ENCODE data around the gene WNK3. TPM values are rescaled to one million over a fixed set of nuclear protein-coding genes. Genes with fewer than 3 reads are reported as not detected.

Gene WNK3
- total RNA-seq = 0.32 and 0.94 TPM in 2 replicates

DNA sequence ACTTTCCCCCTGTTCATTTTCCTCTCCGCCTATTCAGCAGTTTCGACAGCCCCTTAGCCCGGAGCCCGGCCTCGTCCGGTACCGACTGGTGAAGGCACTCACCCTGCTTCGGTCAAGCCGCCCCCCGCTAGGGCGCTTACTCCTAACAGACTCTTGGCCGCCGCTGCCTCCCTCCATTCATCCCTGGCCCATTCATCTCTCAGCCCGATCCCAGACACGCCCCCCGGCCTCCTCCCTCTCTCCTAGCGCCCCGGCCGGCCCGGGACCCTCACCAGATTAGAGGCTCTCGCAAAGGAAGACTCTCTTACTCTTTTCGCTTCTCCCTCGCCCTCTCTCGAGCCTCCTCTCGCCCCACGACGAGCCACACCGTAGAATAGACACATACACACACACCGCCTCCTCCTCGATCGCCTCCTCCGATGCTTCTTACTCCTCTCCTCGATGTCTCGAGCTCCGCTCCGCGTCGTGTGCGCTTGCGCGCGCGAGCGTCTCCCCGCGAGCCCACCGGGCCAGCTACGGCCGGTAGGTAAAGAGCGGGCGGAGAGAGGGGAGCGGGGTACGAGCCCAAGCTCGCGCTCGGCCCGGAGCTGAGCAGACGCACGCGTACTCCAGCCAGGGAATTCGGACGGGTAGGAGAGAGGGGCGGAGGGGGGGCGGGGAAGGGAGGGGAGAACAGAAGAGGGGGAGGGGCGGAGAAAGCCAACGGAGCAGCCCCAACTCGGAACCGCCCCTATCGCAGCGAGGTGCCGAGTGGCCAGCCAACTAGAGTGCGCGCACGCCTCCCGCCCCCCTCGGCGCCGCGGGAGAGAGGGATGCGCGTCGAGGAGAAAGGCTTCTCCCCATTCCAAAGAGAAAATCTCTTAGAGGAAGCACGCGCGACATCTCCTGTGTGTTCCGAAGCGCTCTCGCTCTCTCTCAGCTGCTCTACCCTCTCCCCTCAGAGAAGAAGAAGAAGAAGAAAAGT lies at the start of gene WNK3:
TSS of gene WNK3 (minus strand) at position 633 of the 964 bp plus-strand sequence.

DNA sequence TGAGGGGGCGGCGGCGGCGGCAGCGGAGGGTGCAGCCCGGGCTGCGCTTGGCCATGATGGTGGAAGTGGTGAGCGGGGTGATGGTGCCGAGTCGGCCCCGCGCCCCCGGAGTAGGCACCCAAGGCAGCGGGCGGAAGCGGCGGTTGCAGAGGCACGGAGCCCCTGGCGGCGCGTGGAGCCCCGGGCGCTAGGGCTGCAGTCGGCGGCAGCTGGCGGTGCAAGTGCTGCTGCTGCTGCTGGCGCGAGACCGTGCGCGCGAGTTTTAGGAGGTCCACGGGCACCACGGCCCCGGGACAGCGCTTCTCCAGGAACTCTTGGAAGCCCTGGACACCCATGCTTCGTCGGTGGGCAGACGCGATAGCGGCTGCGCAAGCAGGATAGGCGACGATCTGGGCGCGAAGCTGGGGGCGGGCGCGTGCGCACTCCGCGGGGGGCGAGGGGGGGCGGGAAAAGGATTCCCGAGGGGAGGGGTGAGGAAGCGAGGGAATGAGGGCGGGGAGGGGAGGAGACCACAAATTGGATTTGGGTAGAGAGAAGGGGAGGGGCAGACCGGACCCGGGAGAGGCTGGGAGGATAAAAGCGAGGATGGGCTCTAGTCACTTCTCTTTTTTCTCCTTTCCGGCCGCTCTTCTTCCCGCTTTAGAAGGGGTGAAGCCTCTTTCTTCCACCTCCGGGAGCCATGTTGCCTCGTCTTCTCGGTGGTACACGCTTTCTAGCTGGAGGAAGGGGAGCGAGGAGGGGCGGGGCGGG lies 174.8 kb downstream of the WNK3 start, which contains the start of gene FAM120C:
TSS of gene FAM120C (minus strand) at position 391 of the 750 bp plus-strand sequence. CDS start at position 335, 56 bp downstream.

Other genes with a start within 250 kb of the WNK3 start
- 1.3 and 5.0 TPM in 2 replicates for gene FAM120C, start 174.8 kb downstream of the WNK3 start, total RNA-seq
- 9.7 and 21.0 TPM in 2 replicates for gene TSR2, start 82.4 kb upstream of the WNK3 start, total RNA-seq
- gene FGD1, start 138.2 kb upstream of the WNK3 start, total RNA-seq = 1.5 and 2.1 TPM in 2 replicates
- 21.4 and 38.5 TPM in 2 replicates for gene GNL3L, start 172.2 kb upstream of the WNK3 start, total RNA-seq

Data from bladder microvascular endothelial cell (primary cell).